Fibroblast of skin of abdomen (primary cell): ENCODE data around the gene ARAP1.

ENCODE experiments used
- DNase-seq: peaks from one replicate; pipeline ENCODE4 v3.0.0-alpha.2; 2013

The ARAP1 gene

GRCh38 chr11:72722050-72722748, 30.0 kb downstream of the ARAP1 start:
- DNase-seq: peak; percentile 91

DNA sequence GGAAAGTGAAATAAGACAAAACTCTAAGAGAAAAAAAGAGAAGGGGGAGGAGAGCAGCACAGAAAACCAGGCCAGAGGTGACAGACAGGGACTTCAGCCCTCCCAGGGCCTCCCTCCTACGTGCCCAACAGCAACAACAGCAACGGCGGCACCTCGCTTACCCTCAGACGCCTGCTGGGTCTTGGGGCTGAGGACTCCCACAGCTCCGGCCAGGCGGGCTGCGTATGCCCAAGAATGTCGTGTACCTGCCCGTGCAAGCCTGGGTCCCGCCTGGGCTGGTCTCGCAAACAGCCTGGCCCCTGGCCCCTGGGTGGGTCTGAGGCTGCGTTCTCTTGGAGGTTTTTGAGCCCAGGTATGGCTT, 30.5 kb downstream of the ARAP1 start:
- DNase-seq: no peak

DNA sequence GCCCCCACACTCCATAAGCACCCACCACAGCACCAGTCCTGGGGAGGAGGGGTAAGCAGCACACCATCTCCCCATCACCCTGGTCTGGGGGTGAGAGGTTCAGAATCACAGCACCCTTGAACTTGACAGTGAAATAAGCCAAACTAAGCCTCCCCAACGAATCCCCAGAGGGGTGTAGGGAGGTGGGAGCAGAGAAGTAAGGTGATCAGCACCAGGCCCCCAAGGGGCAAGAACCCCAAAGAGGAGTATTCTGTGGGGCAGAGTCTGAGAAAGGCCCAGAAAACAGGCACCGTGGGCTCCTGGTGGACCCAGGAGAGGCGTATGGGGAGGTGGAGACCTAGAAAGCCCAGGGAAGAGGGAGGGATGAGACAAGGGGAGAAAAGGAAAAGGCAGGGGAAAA, 30.9 kb downstream of the ARAP1 start:
- no peak for DNase-seq

GRCh38 chr11:72720784-72721183, 31.4 kb downstream of the ARAP1 start:
- DNase-seq: no peak

- DNase-seq: no peak
These were observed 32.2 kb downstream of the ARAP1 start for GRCh38 chr11:72720047-72720446.

- DNase-seq: no peak
These were observed 32.7 kb downstream of the ARAP1 start for GRCh38 chr11:72719551-72719950.

- no peak for DNase-seq
These were observed 33.1 kb downstream of the ARAP1 start for GRCh38 chr11:72719144-72719543.

DNA sequence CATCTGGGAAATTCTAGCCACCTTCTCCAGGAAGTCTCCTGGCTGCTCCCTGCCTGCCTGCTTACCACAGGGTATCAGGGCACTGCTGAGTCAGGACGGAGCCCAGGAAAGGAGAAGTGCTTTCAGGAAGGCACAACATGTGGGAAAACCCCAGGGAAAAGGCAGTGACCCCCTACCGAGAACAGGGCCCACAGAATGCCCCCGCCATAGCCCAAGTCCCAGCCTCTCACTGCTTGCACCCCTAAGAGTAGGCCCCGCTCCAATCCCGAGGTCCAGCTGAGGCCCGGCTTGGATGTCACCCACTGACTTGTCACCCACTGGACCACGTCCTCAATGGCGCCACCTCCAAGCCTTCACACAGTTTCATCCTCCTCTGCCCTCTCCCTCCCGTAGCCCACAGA, 34.1 kb downstream of the ARAP1 start:
- no peak for DNase-seq

DNA sequence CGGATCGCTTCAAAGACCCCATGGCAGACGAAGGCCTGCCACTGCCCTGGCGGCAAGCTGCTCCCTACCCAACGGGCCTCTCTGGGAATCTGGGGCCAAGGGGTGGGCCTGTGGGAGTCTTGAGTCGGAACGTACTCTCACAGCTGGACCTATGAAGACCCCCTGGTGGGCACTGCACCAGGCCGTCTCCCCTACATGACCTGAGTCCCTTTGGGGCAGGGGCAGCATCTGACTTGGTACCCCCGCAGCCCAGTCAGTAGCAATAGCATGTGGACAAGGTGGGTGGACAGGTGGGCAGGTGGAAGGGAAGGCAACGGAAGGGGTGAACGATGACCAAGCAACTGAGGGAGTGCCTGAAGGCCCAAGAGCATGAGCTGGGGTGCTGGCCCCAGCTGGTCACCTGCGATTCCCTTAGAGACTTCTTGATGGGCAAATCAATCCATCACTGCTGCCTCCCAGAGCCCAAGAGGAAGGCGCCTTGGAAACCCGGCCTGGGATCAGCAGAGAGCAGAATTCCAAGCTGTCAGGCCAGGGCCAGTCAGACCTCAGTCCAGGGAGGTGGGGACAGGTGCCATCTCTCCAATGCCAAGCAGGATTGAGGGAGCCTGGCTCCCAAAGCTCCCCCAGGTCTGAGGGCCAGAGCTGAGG, 35.3 kb downstream of the ARAP1 start:
- DNase-seq: no peak

GRCh38 chr11:72716290-72716689, 35.9 kb downstream of the ARAP1 start:
- DNase-seq: no peak

DNA sequence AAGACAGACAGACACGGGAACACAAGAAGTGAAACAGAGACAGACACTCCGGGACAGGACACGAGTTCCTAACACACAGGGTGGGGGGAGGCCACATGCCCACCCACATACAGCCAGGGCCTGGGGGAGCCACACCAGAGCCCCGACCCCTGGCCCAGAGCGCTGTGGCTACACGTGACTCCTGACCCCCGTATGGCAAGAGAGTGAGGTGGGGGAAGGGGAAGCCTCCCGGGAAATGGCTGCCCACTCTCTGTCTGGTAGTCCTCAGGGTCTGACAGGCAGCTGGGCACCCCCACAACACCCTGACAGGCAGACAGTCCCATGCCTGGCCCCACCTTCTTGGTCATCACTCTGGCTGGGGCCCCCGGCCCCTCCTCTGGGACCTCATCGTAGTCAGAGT, 39.4 kb downstream of the ARAP1 start:
- DNase-seq: no peak

DNA sequence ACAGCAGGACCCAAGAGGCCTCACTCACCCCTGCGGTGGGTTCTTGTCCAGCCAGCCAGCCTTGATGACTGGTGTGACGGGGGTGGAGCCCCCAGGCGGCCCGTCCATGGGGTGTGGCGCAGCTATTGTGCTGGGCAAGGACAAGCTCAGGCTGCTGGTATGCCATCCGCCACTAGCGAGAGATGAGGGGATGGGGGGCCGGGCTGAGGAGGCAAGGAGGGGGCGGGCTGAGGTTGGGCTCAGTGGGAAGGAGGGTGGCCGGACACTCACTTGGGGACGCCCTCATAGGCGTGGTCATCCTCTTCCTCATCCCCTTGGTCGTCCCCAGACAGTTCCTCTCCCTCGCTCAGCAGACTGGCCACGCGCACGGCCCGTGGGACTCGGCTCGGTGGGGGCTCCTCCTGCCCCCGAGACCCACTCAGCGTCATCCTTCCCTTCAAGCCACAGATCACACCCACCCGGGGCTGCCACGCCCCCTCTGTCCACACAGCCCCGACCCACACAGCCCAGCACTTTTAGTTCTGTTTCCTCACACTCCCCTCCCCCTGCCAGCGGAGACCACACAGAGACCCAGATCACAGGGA, 39.9 kb downstream of the ARAP1 start:
- no peak for DNase-seq

DNA sequence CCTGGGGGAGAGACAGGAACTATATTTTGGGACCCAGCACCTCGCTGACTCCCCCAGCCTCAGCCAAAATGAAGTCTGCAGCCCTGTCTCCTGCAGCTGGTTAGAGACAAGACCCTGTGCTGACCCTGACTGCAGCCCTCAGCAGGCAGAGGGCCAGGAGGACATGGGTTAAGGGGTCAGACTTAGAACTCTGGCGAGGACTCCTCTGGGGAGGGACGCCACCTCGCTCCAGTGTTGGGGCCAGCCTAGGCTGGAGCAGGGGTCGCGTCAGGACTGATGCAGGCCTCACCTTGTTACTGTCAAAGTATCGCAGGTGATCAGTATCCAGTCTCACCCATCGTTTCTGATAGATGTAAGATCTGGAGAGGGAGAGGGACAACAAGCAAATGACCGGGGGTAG, 41.1 kb downstream of the ARAP1 start:
- no peak for DNase-seq

GRCh38 chr11:72710278-72710677, 41.9 kb downstream of the ARAP1 start:
- DNase-seq: no peak

GRCh38 chr11:72709478-72710238, 42.5 kb downstream of the ARAP1 start:
- no peak for DNase-seq

DNA sequence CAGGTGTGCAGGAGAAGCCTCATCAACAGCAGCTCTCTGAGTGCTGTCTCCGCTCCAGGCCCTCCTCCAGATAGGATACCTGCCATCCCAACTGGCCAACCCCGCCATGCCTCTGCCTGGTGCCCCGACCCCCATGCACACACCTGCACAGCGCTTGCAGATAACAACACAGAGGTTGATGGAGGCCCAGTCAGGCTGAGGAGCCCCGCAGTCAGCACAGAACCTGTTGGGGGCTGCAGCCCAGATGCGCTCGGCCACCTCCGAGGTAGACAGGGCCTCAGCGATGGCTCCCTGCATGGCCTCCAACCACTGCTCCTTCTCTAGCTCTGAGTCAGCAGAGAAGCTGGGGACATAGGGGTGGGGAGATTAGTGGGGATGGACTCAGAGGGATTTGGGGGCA, 45.2 kb downstream of the ARAP1 start:
- DNase-seq: no peak

DNA sequence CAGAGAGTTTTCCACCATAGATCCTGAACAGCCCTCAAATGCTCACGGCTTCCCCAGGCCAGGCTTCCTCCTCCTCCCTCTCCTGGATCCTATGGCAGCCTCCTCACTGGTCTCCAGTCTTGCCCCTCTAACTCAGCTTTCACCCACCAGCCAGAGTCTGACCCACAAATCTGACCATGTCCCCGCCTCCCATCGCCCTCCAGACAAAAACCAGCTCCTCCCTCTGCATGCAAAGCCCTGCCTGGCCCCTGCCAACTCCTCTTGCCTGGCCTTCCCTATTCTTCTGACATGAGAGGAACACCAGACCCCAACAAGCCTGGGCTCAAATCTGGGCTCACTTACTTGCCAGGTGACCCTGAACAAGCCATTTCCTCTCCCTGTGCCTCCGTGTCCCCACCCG, 45.6 kb downstream of the ARAP1 start:
- no peak for DNase-seq

DNA sequence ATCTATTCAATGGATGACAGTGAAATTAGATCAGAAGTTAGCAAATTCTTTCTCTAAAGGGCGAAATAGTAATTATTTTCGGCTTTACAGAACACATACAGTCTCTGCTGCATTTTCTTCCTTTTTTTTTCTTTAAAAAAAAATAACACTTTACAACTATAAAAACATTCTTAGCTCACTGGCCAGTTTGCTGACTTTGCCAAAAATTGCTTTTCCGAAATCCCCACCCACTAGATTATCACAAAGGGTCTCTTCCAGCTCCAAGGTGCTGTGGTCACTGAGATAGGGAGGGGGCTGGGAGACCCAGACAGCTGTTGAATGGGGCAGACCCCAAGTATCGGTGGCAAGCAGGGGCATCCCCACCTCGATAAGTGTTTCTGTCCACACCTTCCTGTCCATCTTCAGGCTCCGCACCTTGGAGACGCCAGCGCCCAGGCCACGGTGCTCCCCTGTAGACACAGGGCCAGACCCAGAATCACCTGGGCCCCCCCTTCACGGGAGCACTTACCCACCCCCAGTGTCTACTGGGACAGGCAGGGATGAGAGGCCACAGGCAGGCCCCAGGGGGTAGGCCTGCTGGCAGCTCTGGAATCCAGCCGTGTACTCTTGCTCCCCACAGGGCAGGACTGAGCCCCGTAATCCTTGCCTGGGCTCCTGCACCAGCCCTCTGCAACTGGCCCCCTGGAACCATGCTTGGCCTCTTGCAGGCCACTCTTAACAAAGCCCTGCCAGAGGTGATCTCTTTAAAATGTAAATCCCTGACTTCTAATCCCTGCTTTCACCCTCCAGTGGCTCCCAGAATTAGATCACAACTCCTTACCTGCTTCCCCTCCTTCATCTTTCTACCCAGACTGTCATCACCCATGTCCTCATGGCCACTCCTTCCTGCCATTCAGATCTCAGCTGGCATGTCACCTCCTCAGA, 46.5 kb downstream of the ARAP1 start:
- no peak for DNase-seq

DNA sequence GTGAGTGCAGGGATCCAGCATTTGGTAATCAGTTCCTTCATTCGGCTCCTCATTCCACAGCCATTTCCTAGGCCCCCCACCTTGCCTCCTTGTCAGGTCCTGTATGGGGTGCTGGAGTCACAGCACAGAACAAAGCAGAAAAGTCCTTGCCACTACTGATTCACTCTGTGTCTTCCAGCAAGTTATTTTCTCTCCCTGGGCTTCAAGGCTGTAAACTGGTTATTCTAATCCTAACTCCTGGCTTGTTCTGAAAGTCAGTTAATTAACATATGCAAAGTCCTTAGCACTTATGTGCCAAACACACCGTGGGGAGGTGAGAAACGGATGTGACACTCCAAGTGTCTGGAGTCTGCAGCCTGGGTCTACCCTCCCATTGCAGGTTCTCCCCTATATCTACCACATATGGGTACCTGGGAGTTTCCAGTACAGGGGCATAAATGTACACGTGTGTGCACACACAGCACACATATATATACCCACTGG, 47.4 kb downstream of the ARAP1 start:
- no peak for DNase-seq

DNA sequence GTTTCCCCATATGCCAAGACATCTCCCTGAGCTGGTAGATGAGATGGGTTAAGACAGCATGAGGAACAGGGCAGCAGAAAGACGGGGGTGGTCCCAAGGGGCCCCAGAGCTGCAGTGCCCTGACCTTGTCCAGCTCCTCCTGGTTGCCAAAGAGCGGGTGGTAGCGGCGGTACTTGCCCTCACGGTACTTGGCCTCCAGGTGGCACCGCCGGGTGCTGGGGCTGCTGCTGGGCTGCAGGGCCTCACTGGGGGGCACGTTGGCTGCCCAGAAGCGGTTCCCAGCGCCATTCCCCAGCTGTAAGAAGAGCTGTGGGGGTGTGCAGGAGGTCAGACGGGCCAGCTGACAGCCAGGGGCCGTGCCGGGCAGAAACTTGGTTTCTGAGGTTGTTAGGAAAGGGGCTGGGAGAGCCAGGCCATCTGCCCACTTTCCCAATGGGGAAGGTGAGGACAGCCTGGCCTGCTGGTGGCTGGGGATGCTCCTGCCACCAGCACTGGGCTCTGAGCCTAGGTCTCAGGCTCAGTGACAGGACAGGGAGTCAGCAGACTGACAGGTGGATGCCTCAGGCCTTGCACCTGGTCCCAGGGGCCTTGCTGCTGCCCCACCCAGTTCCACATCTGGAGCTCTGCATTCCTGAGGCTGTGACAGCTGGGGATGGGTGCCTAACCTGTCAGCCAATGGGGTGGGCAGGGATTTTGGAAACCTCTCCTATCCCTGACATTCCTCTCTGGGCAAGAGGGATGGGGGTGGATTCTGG, 48.0 kb downstream of the ARAP1 start:
- no peak for DNase-seq

GRCh38 chr11:72703267-72704008, 48.8 kb downstream of the ARAP1 start:
- peak; percentile 82 for DNase-seq
